Endodermal cell (in vitro differentiated cells): Measurements from ENCODE around the gene MIA. TPM values are rescaled to one million over a fixed set of nuclear protein-coding genes. Genes with fewer than 3 reads are reported as not detected.

Experiments used
- DNase-seq: peaks from one replicate; pipeline ENCODE4 v3.0.0-alpha.2; 2017
- H3K27ac ChIP-seq: 2 replicates; pipeline ENCODE4 v1.5.1; 2013; ENCODE audit warnings: mild to moderate bottlenecking, low read depth, low read length, moderate library complexity
- H3K27me3 ChIP-seq: 2 replicates; pipeline ENCODE4 v1.6.1; 2013; ENCODE audit warnings: mild to moderate bottlenecking, low read length, moderate library complexity; ENCODE audit not compliant: insufficient read depth, control insufficient read depth, poor library complexity, severe bottlenecking
- H3K36me3 ChIP-seq: 2 replicates; pipeline ENCODE4 v1.7.0; 2013; ENCODE audit warnings: mild to moderate bottlenecking, low read length, moderate library complexity; ENCODE audit not compliant: control insufficient read depth, insufficient read depth
- H3K4me1 ChIP-seq: one replicate; pipeline ENCODE4 v1.7.0; 2013; ENCODE audit warnings: low read length; ENCODE audit not compliant: control insufficient read depth, insufficient read depth
- H3K4me3 ChIP-seq: 2 replicates; pipeline ENCODE4 v1.5.1; 2013; ENCODE audit warnings: mild to moderate bottlenecking, low read length, moderate library complexity
- H3K9ac ChIP-seq: 2 replicates; pipeline ENCODE4 v1.6.1; 2013; ENCODE audit warnings: mild to moderate bottlenecking, low read length, moderate library complexity; ENCODE audit not compliant: poor library complexity, severe bottlenecking; ENCODE audit errors: extremely low read depth
- H3K9me3 ChIP-seq: 2 replicates; pipeline ENCODE4 v1.6.1; 2013; ENCODE audit warnings: mild to moderate bottlenecking, low read length, moderate library complexity; ENCODE audit not compliant: control insufficient read depth
- H3K27ac Mint-ChIP-seq: 2 replicates; pipeline ENCODE4 v1.8.0; 2020; ENCODE audit warnings: mixed read lengths
- H3K27me3 Mint-ChIP-seq: 2 replicates; pipeline ENCODE4 v1.8.0; 2021; ENCODE audit warnings: mild to moderate bottlenecking, mixed read lengths; ENCODE audit not compliant: insufficient read depth
- H3K36me3 Mint-ChIP-seq: 2 replicates; pipeline ENCODE4 v1.8.0; 2020; ENCODE audit warnings: low read depth, mixed read lengths
- H3K4me1 Mint-ChIP-seq: 2 replicates; pipeline ENCODE4 v1.8.0; 2020; ENCODE audit warnings: mixed read lengths
- H3K4me3 Mint-ChIP-seq: 2 replicates; pipeline ENCODE4 v1.8.0; 2020; ENCODE audit warnings: mild to moderate bottlenecking, moderate library complexity, mixed read lengths
- H3K9me3 Mint-ChIP-seq: 2 replicates; pipeline ENCODE4 v1.8.0; 2020; ENCODE audit warnings: mild to moderate bottlenecking, mixed read lengths
- WGBS, 2 experiments: methylation state at CpG; one replicate each; pipeline versions ENCODE4 v1.1.5 to v1.1.7; 2013; ENCODE audit warnings: missing lambda C conversion rate in 2 of 2, mixed read lengths in 1 of 2; ENCODE audit not compliant: insufficient coverage in 1 of 2, insufficient read length in 1 of 2; 5-methylcytosine and 5-hydroxymethylcytosine counted together
- total RNA-seq, 2 donors: library from RNA; stranded (reverse); fragmentation: NEBNext Ultra II Directional in 1 of 2; extraction: Animal tissue kit (Norgen Biotek cat#: 25700) in 1 of 2; gene quantifications; 2 replicates in 1 of 2; 3 replicates in 1 of 2; pipeline ENCODE4 v1.2.1, GENCODE V29; 2021
- TF ChIP-seq, protein P1 (sequence below): fragments of 200-600 bp; sonication (generic); conservative IDR thresholded peaks from 2 replicates; pipeline ENCODE4 v1.5.0; 2021; ENCODE audit warnings: antibody characterized with exemption, mild to moderate bottlenecking

Gene MIA
- total RNA-seq, 2 donors from 2014 or later, result not detected

DNA sequence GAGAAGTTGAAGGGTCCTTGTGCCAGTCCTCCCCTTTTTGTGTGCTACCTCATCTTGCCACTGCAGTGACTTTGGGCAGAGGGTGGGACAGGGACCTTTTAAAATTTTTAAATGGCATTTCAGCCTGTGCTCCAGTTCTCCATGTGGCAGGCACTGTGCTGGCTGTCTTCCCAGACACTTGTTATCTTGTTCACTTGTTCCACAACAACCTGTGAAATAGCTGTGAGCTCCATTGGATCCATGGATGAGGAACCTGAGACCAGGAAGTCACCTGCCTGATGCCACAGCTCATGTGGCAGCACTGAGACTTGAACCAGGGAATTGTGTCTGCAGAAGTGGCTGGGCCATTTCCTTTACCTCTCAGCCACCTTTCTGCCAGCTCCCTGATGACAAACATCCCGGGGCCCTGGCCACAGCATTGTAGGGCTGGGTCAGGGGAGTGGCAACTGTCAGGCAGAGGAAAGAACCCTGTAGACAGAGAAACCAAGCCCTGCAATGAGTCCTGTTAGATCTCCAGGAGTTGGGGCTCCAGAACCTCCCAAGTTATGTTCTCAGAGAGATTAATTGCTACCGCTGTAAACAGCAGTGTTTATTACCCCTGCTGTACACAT is 30.0 kb downstream of the MIA start:
- DNase-seq, result no peak
- TF ChIP-seq, protein P1, sequence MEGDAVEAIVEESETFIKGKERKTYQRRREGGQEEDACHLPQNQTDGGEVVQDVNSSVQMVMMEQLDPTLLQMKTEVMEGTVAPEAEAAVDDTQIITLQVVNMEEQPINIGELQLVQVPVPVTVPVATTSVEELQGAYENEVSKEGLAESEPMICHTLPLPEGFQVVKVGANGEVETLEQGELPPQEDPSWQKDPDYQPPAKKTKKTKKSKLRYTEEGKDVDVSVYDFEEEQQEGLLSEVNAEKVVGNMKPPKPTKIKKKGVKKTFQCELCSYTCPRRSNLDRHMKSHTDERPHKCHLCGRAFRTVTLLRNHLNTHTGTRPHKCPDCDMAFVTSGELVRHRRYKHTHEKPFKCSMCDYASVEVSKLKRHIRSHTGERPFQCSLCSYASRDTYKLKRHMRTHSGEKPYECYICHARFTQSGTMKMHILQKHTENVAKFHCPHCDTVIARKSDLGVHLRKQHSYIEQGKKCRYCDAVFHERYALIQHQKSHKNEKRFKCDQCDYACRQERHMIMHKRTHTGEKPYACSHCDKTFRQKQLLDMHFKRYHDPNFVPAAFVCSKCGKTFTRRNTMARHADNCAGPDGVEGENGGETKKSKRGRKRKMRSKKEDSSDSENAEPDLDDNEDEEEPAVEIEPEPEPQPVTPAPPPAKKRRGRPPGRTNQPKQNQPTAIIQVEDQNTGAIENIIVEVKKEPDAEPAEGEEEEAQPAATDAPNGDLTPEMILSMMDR, result no peak
- Histone ChIP-seq H3K9ac (no peak overlapping the region), H3K27ac (no peak overlapping the region), H3K36me3 (peaks cover 88% of the 10 kb centered on the region), H3K27me3 (no peaks in the 10 kb centered on the region), H3K9me3 (no peaks in the 10 kb centered on the region), H3K4me3 (no peak overlapping the region), H3K4me1 (peaks cover 29% of the 10 kb centered on the region)
- Mint-ChIP-seq H3K36me3 (peaks cover 52% of the 10 kb centered on the region), H3K4me3 (no peak overlapping the region), H3K27ac (peak overlapping the region; percentile 89), H3K9me3 (no peaks in the 10 kb centered on the region), H3K4me1 (peaks cover 58% of the 10 kb centered on the region), H3K27me3 (no peaks in the 10 kb centered on the region)
- WGBS, 2 experiments, result 94 to 100% methylated on average over 1 to 2 of the region's 2 CpGs

DNA sequence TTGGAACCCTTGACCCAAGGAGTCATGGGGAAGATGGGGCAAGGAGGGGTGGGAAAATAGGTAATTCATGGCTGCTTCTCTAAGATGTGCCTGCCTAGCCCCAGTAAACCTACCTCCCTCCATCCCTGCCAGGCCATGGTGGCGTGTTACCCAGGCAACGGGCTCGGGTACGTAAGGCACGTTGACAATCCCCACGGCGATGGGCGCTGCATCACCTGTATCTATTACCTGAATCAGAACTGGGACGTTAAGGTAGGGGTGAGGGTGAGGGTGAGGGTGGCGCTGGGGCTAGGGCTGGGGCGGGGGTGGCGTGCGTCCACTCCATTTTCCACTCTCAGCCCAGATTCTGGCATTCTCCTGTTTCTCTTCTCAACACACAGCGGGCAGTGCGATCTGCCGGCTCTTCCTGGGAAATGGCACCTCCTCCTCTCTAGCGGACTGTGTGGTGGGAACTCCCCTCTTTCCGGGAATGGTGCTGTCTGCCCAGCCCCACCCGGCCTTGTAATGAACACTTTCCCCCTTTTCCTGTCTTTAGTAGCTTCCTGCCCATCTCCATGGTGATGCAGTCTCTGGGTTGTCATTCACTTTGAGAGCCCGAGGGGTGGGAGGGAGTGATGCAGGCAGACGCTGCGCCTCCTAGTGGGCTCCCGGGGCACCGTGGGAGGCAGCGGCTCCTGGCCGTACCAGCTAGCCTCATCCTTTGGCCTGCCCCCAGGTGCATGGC is 31.3 kb downstream of the MIA start:
- H3K4me1 ChIP-seq, result peaks cover 23% of the 10 kb centered on the region
- H3K36me3 Mint-ChIP-seq, result peaks cover 44% of the 10 kb centered on the region
- peak; percentile 98 for DNase-seq
- no peak overlapping the region for H3K9ac ChIP-seq
- H3K27me3 ChIP-seq, result no peaks in the 10 kb centered on the region
- TF ChIP-seq, protein P1, result peak; percentile 94
- no peaks in the 10 kb centered on the region for H3K9me3 ChIP-seq
- peaks cover 2% of the 10 kb centered on the region for H3K27me3 Mint-ChIP-seq
- no peak overlapping the region for H3K4me3 Mint-ChIP-seq
- 14 to 44% methylated on average over 3 to 23 of the region's 26 CpGs for WGBS, 2 experiments
- peak overlapping the region; percentile 89 for H3K27ac Mint-ChIP-seq
- peaks cover 53% of the 10 kb centered on the region for H3K4me1 Mint-ChIP-seq
- no peaks in the 10 kb centered on the region for H3K9me3 Mint-ChIP-seq
- H3K27ac ChIP-seq, result peak overlapping the region; percentile 73
- H3K36me3 ChIP-seq, result peaks cover 76% of the 10 kb centered on the region
- no peak overlapping the region for H3K4me3 ChIP-seq

DNA sequence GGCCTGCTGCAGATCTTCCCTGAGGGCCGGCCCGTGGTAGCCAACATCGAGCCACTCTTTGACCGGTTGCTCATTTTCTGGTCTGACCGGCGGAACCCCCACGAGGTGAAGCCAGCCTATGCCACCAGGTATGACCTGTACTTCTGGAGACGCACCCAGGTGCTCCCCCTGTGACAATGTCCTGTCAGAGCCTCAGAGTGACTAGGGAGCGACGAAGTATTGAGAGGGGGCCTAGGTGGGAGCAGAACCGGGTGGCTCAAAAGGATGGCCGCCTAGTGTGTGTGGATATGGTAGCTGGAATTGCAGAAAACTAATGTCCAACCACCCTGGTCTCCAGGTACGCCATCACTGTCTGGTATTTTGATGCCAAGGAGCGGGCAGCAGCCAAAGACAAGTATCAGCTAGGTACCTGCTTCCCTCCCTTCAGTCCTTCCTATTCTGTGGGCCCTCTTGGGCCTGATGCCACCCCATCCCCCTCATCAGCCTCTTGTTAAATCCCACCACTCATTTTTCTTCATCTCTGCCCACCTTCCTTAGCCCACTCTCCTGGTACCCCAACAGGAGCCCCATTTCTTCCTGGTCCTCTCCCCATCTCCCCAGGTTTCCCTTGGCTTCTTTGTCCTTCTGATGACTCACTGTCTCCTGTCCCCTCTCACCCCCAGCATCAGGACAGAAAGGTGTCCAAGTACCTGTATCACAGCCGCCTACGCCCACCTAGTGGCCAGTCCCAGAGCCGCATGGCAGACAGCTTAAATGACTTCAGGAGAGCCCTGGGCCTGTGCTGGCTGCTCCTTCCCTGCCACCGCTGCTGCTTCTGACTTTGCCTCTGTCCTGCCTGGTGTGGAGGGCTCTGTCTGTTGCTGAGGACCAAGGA is 32.1 kb downstream of the MIA start:
- Mint-ChIP-seq H3K27me3 (peaks cover 7% of the 10 kb centered on the region), H3K27ac (peak overlapping the region; percentile 89), H3K36me3 (peaks cover 38% of the 10 kb centered on the region), H3K4me1 (peaks cover 52% of the 10 kb centered on the region), H3K4me3 (no peak overlapping the region), H3K9me3 (no peaks in the 10 kb centered on the region)
- 73 to 82% methylated on average over 13 to 18 of the region's 18 CpGs for WGBS, 2 experiments
- Histone ChIP-seq H3K27me3 (no peaks in the 10 kb centered on the region), H3K9me3 (no peaks in the 10 kb centered on the region), H3K9ac (peak overlapping the region; percentile 23), H3K4me3 (no peak overlapping the region), H3K4me1 (peaks cover 16% of the 10 kb centered on the region), H3K27ac (peak overlapping the region; percentile 37), H3K36me3 (peaks cover 68% of the 10 kb centered on the region)
- TF ChIP-seq, protein P1, result peak; percentile 78
- peak; percentile 93 for DNase-seq
